Activated naive CD4-positive, alpha-beta T cell treated with anti-CD3 and anti-CD28 coated beads, Interleukin-2, amount 10 ng/mL, durations not matched to agents 7 days and 5 days (primary cell): ENCODE measurements around the gene FOXN3.

Experiments
- CTCF ChIA-PET: fragments of 350-600 bp; sonication (Branson Sonifier 250); formaldehyde crosslinking; loops from one replicate; lab custom pipeline; 2021; ENCODE audit warnings: antibody characterized with exemption; lab: Charles Lee
- DNase-seq: peaks from one replicate; pipeline ENCODE4 v3.0.0-alpha.2; 2020
- H3K27ac Mint-ChIP-seq: one replicate; pipeline ENCODE4 v1.8.0; 2021; ENCODE audit warnings: mild to moderate bottlenecking, moderate library complexity, mixed read lengths
- H3K27me3 Mint-ChIP-seq: one replicate; pipeline ENCODE4 v1.8.0; 2021; ENCODE audit warnings: mild to moderate bottlenecking, mixed read lengths
- H3K36me3 Mint-ChIP-seq: one replicate; pipeline ENCODE4 v1.8.0; 2021; ENCODE audit warnings: mixed read lengths
- H3K4me1 Mint-ChIP-seq: one replicate; pipeline ENCODE4 v1.8.0; 2021; ENCODE audit warnings: mixed read lengths
- H3K4me3 Mint-ChIP-seq: one replicate; pipeline ENCODE4 v1.8.0; 2021; ENCODE audit warnings: mild to moderate bottlenecking, moderate library complexity, mixed read lengths
- H3K9me3 Mint-ChIP-seq: one replicate; pipeline ENCODE4 v1.8.0; 2021; ENCODE audit warnings: mixed read lengths

The FOXN3 gene

DNA sequence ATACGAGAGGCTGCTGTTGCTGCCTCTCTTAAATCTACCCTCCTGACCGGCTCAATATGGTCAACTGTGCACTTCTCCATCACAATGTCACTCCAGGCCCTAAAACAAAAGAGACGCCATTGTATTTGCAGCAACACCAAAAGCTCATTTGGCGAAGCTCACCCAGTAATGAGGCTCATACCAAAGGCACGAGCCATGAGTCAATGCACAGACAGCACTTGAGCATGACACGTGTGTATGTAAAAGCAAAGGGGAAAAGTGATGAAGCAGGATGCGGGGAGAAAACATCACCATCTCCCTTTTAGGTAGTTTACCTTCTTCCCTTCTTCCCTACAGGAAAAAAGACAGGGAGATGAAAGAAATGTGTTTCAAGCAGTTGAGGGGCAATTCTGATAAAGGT lies 150.3 kb downstream of the FOXN3 start:
- Mint-ChIP-seq H3K27ac (no peak overlapping the region), H3K4me3 (no peak overlapping the region), H3K4me1 (no peaks in the 10 kb centered on the region), H3K27me3 (no peaks in the 10 kb centered on the region), H3K36me3 (peaks cover 17% of the 10 kb centered on the region), H3K9me3 (no peaks in the 10 kb centered on the region)
- CTCF ChIA-PET = no interaction called here
- no peak for DNase-seq

DNA sequence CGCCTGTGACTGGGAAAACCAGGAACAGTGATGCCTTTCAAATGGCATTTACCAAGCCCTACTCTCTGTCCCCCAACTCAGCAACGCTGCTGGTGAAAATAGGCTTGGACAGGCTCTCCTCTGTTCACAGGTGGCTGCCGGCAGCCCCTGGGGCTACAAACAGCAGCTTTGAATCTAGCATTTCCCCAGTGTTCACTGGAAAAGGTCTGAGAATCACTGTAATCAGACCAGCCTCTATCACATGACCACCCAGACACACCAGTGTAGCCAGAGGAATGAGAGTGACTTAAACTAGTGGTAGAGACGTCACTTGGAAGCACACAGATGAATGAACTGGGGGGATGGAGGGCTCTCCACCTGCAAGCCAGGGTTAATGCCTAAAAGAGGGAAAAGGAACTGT lies 151.8 kb downstream of the FOXN3 start:
- Mint-ChIP-seq H3K36me3 (peaks cover 17% of the 10 kb centered on the region), H3K27me3 (no peaks in the 10 kb centered on the region), H3K4me3 (no peak overlapping the region), H3K4me1 (no peaks in the 10 kb centered on the region), H3K9me3 (no peaks in the 10 kb centered on the region), H3K27ac (no peak overlapping the region)
- DNase-seq = no peak
- CTCF ChIA-PET = no interaction called here

GRCh38 chr14:89264196-89264800 lies 152.7 kb downstream of the FOXN3 start:
- Mint-ChIP-seq H3K36me3 (peaks cover 17% of the 10 kb centered on the region), H3K27ac (no peak overlapping the region), H3K4me1 (no peaks in the 10 kb centered on the region), H3K27me3 (no peaks in the 10 kb centered on the region), H3K9me3 (no peaks in the 10 kb centered on the region), H3K4me3 (no peak overlapping the region)
- DNase-seq = no peak
- CTCF ChIA-PET = no interaction called here

DNA sequence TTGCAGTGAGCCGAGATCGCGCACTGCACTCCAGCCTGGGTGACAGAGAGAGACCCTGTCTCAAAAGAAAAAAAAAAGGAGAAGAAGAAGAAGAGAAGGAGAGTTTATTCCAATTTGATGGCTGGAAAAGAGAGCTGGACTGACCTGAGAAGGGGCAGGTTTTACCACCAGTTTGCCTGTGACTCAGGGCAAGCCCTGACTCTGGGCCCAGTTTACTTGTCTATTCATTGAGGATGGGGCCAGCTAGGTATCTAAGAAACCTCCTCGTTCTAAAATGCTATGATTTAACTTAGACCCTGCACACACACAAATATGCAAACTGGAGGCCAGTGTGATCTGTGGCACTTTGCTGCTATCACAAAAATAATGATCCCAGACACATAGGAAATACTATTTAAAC lies 155.0 kb downstream of the FOXN3 start:
- Mint-ChIP-seq H3K27ac (peak overlapping the region; percentile 9), H3K27me3 (no peaks in the 10 kb centered on the region), H3K4me1 (peaks cover 4% of the 10 kb centered on the region), H3K36me3 (peaks cover 22% of the 10 kb centered on the region), H3K9me3 (no peaks in the 10 kb centered on the region), H3K4me3 (no peak overlapping the region)
- CTCF ChIA-PET = no interaction called here
- DNase-seq = no peak

DNA sequence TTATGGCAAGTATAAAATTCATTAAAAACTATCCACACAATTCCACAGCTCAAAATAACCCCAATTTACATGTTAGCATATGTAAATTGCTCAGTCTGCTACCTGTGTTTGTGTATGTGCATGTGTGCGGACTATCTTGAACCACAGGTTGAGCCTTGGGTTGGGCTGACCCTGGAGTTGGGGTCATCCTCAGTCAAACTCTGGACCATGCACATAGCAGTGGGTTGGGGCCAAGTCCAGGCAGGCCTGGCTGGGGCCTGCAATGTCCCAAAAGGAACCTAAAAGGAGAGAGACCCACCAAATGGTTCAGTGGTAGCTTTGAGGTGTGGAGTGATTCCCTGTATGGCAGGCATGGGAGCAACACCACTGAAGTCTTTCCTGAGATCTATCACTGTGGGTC lies 156.1 kb downstream of the FOXN3 start:
- H3K27ac Mint-ChIP-seq = no peak overlapping the region
- CTCF ChIA-PET = no interaction called here
- no peak overlapping the region for H3K4me3 Mint-ChIP-seq
- no peaks in the 10 kb centered on the region for H3K9me3 Mint-ChIP-seq
- no peaks in the 10 kb centered on the region for H3K27me3 Mint-ChIP-seq
- H3K36me3 Mint-ChIP-seq = peaks cover 18% of the 10 kb centered on the region
- H3K4me1 Mint-ChIP-seq = peaks cover 4% of the 10 kb centered on the region
- DNase-seq = no peak

GRCh38 chr14:89259951-89260609 lies 157.0 kb downstream of the FOXN3 start:
- CTCF ChIA-PET = no interaction called here
- H3K9me3 Mint-ChIP-seq = no peaks in the 10 kb centered on the region
- peaks cover 4% of the 10 kb centered on the region for H3K4me1 Mint-ChIP-seq
- DNase-seq = no peak
- no peak overlapping the region for H3K4me3 Mint-ChIP-seq
- H3K36me3 Mint-ChIP-seq = peaks cover 16% of the 10 kb centered on the region
- no peak overlapping the region for H3K27ac Mint-ChIP-seq
- no peaks in the 10 kb centered on the region for H3K27me3 Mint-ChIP-seq

DNA sequence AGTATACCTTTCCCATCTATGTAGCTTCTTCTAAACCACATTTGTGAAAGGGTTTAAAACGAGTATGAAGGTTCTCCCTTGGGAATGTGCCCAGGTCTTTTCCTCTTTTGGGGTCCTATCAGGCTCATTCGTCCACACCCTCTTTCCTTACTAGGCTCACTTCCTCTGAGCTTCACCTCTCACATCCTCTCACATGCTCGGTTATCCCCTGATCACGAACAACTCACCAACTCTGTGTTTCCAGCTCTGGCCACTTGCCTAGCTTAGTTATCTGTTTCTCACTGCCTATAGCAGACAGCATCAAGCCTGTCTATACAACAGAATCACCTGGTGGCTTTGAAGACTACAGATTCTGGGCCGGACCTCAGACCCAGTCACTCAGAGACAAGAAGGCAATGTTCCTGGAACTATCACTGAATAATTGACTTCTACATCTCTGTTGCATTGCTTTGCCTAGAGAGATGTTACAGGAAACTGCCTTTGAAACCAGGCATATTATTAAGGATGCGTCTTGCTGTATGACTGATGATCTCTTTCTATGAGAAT lies 158.2 kb downstream of the FOXN3 start:
- H3K27ac Mint-ChIP-seq = no peak overlapping the region
- H3K36me3 Mint-ChIP-seq = peaks cover 23% of the 10 kb centered on the region
- H3K4me1 Mint-ChIP-seq = peaks cover 4% of the 10 kb centered on the region
- no peaks in the 10 kb centered on the region for H3K9me3 Mint-ChIP-seq
- no peaks in the 10 kb centered on the region for H3K27me3 Mint-ChIP-seq
- CTCF ChIA-PET = no interaction called here
- H3K4me3 Mint-ChIP-seq = no peak overlapping the region
- no peak for DNase-seq

DNA sequence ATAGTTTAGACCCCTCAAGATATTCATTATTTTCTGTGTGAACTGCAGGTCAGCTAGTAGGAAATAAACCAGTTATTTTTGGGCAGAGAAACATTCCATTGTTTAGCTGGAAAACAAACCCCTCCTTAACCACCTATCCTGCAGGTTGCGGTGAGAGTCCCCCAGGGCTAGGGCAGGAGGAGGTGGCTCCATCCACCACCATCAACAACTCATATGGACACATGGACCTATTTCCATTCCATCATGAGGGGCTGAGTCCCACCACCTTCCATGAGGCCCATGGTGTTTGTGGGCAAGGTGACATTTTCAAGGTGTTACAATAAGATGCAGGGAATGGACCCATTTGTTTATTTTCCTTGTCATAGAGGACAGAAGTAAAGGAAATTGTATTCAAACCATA lies 160.1 kb downstream of the FOXN3 start:
- CTCF ChIA-PET = no interaction called here
- no peak overlapping the region for H3K4me3 Mint-ChIP-seq
- H3K4me1 Mint-ChIP-seq = peaks cover 4% of the 10 kb centered on the region
- DNase-seq = no peak
- H3K36me3 Mint-ChIP-seq = peaks cover 26% of the 10 kb centered on the region
- no peak overlapping the region for H3K27ac Mint-ChIP-seq
- H3K27me3 Mint-ChIP-seq = no peaks in the 10 kb centered on the region
- no peaks in the 10 kb centered on the region for H3K9me3 Mint-ChIP-seq

DNA sequence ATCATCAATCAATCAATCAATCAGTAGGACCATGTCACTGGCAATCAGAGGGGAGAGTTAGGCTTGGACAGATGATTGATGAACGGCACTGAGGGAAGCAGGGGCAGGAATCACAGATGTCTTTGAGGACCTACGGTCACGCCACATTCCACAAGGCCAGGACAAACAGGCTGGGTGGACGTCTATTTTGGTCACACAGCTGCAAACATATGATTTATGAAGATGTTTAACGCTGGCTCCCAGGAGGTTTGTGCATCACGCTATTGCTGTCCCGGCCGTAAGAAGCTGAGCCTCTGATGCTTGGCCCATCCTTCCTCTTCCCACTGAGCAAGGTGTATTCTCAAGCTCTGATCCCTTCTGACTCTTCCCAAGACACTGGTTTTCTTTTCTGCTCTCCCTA lies 160.8 kb downstream of the FOXN3 start:
- DNase-seq = no peak
- Mint-ChIP-seq H3K4me3 (no peak overlapping the region), H3K36me3 (peaks cover 27% of the 10 kb centered on the region), H3K27me3 (no peaks in the 10 kb centered on the region), H3K4me1 (peaks cover 4% of the 10 kb centered on the region), H3K9me3 (no peaks in the 10 kb centered on the region), H3K27ac (no peak overlapping the region)
- CTCF ChIA-PET = no interaction called here

- Mint-ChIP-seq H3K27me3 (no peaks in the 10 kb centered on the region), H3K4me3 (no peak overlapping the region), H3K9me3 (no peaks in the 10 kb centered on the region), H3K4me1 (peaks cover 7% of the 10 kb centered on the region), H3K27ac (peak overlapping the region; percentile 10), H3K36me3 (peaks cover 31% of the 10 kb centered on the region)
- CTCF ChIA-PET = no interaction called here
- no peak for DNase-seq
Measured at GRCh38 chr14:89255852-89256251, 161.2 kb downstream of the FOXN3 start.

- H3K4me1 Mint-ChIP-seq = peaks cover 14% of the 10 kb centered on the region
- DNase-seq = no peak
- no peaks in the 10 kb centered on the region for H3K9me3 Mint-ChIP-seq
- H3K4me3 Mint-ChIP-seq = no peak overlapping the region
- H3K27ac Mint-ChIP-seq = no peak overlapping the region
- CTCF ChIA-PET = no interaction called here
- H3K27me3 Mint-ChIP-seq = no peaks in the 10 kb centered on the region
- peaks cover 38% of the 10 kb centered on the region for H3K36me3 Mint-ChIP-seq
Measured at GRCh38 chr14:89255012-89255411, 162.0 kb downstream of the FOXN3 start.

DNA sequence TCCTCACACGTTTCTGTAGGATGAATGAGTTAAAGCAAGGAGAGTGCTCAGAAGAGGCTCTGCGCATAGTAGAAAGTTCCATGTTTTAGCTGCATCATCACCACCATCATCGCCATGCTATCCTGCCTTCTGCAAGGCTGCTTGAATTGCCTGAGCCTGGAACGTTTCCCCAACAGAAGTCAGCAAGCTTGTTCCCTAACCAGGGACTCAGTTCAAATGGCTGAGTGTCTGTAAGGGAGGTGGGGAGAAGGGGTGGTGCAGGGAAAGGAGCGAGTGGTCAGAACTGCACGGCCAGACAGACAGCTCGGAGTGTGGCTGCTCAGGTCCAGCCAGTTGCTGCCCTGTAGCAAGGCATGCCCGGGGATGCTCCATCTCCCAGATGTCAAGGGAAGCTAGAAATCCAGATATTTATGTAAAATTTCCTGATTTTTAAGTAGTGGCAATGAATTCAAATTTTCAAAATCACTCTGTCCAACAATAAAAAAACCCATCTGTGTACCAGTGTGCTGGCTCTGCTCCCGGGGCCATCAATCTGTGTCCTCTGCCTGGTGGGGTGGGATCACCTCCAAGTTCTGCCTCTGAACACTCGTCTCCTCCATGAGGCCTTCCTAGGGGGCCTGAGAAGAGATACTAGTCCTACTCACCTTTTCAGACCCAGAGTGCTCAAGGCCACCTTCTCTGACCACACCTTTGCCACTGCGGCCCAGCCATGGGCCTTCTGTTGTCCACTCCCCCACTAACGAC lies 162.7 kb downstream of the FOXN3 start:
- no peak overlapping the region for H3K27ac Mint-ChIP-seq
- CTCF ChIA-PET = no interaction called here
- no peak for DNase-seq
- H3K27me3 Mint-ChIP-seq = no peaks in the 10 kb centered on the region
- no peaks in the 10 kb centered on the region for H3K9me3 Mint-ChIP-seq
- peaks cover 14% of the 10 kb centered on the region for H3K4me1 Mint-ChIP-seq
- H3K36me3 Mint-ChIP-seq = peaks cover 41% of the 10 kb centered on the region
- H3K4me3 Mint-ChIP-seq = no peak overlapping the region

DNA sequence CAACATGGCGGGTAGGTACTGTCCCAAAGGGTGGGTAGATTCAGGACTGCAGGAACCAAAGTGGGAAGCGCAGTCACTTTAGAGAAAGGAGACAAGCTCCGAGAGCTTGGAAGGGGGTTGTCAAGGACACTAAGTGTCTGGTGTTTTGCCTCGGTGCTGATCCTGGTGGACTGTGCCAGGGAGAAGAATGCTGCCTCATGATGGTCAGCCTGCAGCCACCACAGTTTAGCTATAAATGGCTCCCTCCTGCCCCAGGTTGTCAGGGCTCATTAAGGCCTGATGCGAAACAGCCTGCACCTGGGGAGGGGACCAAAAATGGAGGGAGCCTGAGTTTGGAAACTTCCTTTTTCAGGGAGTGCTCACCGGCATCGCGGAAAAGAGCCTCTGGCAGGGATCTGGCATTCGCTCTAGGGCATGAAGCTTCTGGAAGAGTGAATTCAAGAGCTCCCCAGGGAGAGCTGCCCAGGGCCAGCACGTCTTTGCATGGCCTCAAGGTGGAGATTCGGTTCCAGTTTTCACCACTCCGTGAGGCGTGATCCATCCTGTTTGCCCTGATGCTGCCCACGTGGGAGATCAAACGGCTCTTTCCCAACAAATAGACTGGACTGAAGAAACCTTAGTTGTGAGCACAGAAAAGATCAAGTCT lies 164.0 kb downstream of the FOXN3 start:
- no peak for DNase-seq
- H3K9me3 Mint-ChIP-seq = no peaks in the 10 kb centered on the region
- no peak overlapping the region for H3K4me3 Mint-ChIP-seq
- H3K4me1 Mint-ChIP-seq = peaks cover 10% of the 10 kb centered on the region
- CTCF ChIA-PET = no interaction called here
- H3K27me3 Mint-ChIP-seq = no peaks in the 10 kb centered on the region
- H3K27ac Mint-ChIP-seq = no peak overlapping the region
- peaks cover 41% of the 10 kb centered on the region for H3K36me3 Mint-ChIP-seq

DNA sequence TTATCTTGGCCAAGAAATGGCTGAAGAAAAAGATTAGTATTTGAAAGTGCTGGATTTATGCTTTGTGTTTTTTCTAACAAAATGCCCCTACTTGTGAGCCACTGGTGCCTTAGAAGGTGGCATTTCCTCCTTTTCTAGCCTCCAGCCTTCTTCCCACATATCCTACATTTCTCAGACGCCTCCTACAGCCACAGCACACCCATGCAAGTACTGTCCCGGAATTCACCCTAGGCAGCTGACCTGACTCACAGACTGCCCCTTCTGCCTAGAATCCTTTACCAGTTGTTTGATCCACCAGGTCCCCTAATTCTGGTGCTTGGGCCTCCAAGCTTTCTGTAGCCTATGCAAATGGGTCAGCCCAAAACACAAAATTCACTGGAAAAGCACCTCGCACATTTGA lies 166.0 kb downstream of the FOXN3 start:
- no peak for DNase-seq
- CTCF ChIA-PET = no interaction called here
- H3K27ac Mint-ChIP-seq = no peak overlapping the region

More for the DNA sequence above, 166.0 kb downstream of the FOXN3 start:
- no peaks in the 10 kb centered on the region for H3K27me3 Mint-ChIP-seq
- H3K4me3 Mint-ChIP-seq = no peak overlapping the region
- no peaks in the 10 kb centered on the region for H3K9me3 Mint-ChIP-seq
- peaks cover 13% of the 10 kb centered on the region for H3K4me1 Mint-ChIP-seq
- peaks cover 39% of the 10 kb centered on the region for H3K36me3 Mint-ChIP-seq
